GM19395 (cell line): ENCODE results near the gene TTC28.
"Not testable (repeated sequence)": the region's sequence is repeated elsewhere in the genome, so short reads cannot be mapped to it uniquely, and the experiment has no call there.

Experiments
- ATAC-seq: cut with Tn5 transposase; IDR thresholded peaks from one replicate; pipeline ENCODE4 v1.9.1; 2021; ENCODE audit warnings: mild to moderate bottlenecking, moderate library complexity; ENCODE audit not compliant: unreplicated experiment

The TTC28 gene

DNA sequence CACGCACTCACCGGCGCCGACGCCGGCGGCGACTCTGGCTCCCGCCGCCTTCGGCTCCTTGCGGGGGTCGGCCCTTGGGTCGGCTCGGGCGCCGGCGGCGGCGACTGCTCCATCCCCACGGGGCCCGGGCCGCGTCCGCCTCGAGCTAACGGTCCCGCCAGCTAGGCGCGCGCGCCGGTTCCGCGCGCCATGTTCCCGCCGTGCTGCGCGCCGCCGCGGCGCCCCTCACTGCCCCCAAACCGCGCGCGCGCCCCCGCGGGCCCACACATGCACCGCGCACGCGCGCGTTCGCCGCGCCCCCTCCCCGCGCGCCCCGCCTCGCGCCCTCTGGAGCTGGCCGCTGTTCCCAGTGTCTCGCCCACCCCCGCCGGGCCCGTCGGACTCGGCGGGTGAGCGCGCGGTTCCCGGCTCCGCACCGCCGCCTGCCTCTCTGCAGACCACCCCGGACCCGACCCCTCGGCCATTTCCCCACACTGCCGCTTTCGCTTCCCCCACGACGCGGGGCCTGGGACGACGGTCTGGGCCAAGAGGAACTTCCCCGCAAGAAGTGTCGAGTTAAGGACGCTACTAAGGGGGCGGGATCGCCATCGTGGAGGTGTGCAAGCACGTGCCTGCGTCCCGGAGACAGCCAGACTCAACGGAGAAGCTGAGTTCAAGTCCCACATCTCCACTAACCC is at the start of gene TTC28:
Gene TTC28 (minus strand): TSS at position 230 of the 677 bp plus-strand sequence. CDS start 117 bp downstream, at position 113.
- ATAC-seq: not testable (repeated sequence)

- ATAC-seq: no peak
Measured at GRCh38 chr22:28728621-28729313, 49.1 kb upstream of the TTC28 start.

DNA sequence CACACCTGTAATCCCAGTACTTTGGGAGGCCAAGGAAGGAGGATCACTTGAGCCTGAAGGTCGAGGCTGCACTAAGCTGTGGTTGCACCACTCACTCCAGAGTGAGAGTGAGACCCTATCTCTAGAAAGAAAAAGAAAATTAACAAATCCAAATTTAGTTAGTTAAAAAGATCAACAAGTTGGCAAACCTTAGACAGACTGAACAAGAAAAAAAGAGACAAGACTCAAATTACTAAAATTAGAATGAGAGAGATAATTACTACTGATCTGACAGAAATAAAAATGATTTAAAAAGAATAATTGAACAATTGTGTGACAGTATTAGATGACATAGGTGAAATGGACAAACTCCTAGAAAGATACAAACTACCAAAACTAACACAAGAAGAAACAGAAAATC is 48.4 kb upstream of the TTC28 start:
- ATAC-seq: no peak

- no peak for ATAC-seq
Measured at GRCh38 chr22:28718044-28718443, 38.4 kb upstream of the TTC28 start.

- no peak for ATAC-seq
Measured at GRCh38 chr22:28716686-28717085, 37.0 kb upstream of the TTC28 start.

GRCh38 chr22:28715611-28716010 is 36.0 kb upstream of the TTC28 start:
- no peak for ATAC-seq

GRCh38 chr22:28714043-28714628 is 34.5 kb upstream of the TTC28 start:
- no peak for ATAC-seq

DNA sequence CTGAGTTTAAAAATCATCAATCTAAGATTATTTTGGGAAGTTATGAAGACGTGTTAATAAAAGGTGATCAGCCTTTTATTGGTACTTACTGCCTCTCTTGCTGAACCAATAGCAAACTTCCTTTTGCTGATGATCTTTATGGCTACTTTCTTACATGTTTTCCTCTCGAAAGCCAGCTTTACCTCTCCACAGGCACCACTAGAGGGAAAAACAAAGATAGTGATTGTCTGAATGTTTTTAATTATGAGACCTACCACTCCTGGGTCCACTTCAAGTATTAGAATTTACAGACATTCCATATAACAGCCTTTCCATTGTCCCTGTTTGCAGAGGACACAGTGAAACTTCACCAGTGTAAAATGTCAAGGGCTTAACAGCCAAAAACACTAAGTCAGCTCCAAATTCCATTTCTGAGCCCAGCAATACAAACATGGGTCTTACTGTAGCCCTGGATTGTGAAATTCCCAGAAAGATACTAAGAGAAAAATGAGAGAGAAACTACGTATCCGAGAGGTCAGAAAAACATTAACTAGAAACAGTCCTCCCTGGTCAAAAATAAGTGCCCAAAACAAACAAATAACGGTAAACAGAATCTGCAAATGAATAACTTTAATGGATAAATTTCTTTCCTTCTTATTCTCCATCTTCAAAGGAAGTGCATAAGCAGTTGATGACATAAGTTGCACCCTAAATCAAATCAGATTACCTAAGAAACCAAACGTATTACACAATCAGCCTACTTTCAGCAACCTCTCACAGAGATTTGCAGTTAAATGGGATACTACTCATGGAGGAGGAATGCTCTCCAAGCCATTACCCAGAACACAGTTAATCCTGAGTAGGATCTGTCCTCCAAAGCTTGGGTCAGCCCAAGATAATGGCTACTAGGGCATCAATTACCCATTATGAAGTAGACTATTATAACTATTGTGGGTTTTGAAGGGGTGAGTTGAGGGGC is 32.5 kb upstream of the TTC28 start:
- ATAC-seq: no peak

DNA sequence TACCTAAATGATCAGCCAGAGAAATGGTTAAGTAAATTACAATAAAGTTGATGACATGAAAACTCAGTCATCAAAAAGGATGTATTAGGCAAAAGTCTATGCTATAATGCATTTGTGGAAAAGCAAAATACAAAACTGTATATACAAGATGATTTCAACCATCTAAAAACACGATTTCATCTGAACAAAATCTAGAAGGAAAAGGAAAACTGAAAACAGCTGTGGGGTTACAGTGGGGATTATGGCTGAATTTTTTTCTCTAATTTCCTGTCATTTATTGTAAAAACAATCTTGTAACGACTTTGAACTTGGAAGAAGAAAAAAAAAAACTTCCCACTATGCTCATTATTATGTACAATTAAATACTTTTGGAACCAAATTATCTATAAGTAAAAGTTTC is 31.7 kb upstream of the TTC28 start:
- ATAC-seq: no peak

- no peak for ATAC-seq
Measured at GRCh38 chr22:28710576-28711191, 31.0 kb upstream of the TTC28 start.

- ATAC-seq: no peak
Measured at GRCh38 chr22:28710107-28710506, 30.5 kb upstream of the TTC28 start.

GRCh38 chr22:28706845-28707244 is 27.2 kb upstream of the TTC28 start:
- no peak for ATAC-seq

DNA sequence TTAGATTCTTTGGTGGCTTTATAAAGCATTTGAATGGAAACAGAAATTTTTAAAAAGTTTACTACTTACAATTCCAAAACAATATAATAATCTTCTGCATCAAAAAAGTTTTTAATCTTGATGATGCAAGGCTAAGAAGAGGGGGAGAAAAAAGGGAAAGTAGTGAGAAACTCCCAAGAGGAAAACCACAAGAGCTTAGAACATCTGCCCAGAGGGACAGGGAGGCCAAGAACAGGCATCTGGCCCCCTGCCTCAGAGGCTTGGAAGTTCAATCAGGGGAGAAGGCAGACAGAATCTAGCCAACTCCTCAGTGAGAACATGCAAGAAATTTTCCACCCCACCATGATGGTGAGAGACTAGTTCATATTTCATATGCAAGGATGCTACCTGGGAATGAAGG is 23.8 kb upstream of the TTC28 start:
- ATAC-seq: no peak

DNA sequence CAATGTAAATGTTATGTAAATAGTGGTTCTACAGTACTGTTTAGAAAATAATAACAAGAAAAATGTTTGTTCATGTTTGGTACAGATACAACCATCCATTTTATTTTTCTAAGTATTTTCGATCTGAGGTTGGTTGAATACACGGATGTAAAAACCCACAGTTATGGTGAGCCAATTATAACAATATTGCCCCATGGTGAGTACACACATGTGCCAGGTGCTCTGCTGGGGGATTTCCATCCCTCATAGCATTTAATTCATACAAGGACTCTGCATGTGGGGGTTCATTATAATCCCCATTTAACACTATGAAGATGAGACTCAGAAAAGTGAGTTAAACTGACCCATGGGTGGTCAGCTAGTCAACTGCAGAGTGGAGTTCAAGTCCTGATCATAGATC is 23.3 kb upstream of the TTC28 start:
- no peak for ATAC-seq

GRCh38 chr22:28693041-28693760 is 13.6 kb upstream of the TTC28 start:
- not testable (repeated sequence) for ATAC-seq

DNA sequence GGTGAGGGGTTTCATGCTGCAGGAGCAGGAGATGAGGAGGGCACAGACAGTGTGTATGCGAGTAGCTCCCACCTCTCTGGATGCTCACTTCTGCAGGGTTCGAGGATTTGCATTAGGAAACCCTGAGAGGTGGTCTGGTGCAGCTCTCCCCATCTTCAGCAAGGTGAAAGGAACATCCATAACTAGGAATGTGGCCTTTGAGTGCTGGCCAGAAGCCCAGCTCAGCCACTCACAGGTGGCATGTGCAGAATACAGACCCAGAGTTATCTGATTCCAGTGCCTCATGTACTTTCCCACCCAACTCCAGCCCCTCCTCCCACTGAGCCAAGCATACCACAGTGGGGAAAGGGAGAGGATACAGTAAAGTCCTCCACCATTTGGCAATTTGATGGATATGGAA is 10.2 kb upstream of the TTC28 start:
- ATAC-seq: not testable (repeated sequence)

GRCh38 chr22:28682966-28683365 is 3.3 kb upstream of the TTC28 start:
- ATAC-seq: not testable (repeated sequence)

- not testable (repeated sequence) for ATAC-seq
Measured at GRCh38 chr22:28680813-28681490, 1.3 kb upstream of the TTC28 start.
